NCI-H510A (cell line): Measurements from ENCODE around the gene SPC24.
A peak's percentile ranks its signal among the peaks of the same experiment; 100 is the strongest.

ENCODE experiments used
- DNase-seq: peaks from one replicate; lab custom pipeline; 2025; lab: John Stamatoyannopoulos, UW

The SPC24 gene

GRCh38 chr19:11155373-11156120 is at the start of gene SPC24:
SPC24 (minus strand) TSS chr19:11155782; CDS start chr19:11155776, 6 bp downstream.
- peak; percentile 95 for DNase-seq

GRCh38 chr19:11204943-11205349 is 49.4 kb upstream of the SPC24 start:
- DNase-seq, result no peak

DNA sequence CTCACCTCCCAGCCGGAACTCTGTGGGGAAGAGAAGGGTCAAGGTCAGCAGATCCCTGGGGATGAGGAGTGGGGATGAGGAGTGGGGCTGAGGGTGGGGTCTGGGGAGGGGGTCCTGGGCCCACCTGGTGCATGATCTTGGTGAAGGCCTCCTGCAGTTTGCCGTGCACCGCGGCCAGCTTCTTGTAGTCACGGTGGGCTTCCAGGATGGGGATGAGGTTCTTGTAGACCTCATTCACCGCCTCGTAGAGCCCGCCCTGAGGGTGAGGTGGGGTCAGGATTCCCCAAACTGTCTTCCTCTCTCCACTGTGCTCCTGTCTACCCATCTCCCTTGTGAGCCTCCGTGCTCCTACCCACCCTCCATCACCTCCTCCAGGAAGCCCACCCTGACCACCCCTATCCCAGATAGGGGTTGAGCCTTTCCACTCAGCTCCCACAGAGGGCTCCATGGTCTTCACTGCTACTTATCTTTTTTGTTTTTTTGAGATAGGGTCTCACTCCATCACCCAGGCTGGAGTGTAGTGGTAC is 48.6 kb upstream of the SPC24 start:
- DNase-seq, result no peak

- DNase-seq, result no peak
These were observed 47.9 kb upstream of the SPC24 start for GRCh38 chr19:11203194-11204075.

- no peak for DNase-seq
These were observed 47.1 kb upstream of the SPC24 start for GRCh38 chr19:11202488-11203193.

DNA sequence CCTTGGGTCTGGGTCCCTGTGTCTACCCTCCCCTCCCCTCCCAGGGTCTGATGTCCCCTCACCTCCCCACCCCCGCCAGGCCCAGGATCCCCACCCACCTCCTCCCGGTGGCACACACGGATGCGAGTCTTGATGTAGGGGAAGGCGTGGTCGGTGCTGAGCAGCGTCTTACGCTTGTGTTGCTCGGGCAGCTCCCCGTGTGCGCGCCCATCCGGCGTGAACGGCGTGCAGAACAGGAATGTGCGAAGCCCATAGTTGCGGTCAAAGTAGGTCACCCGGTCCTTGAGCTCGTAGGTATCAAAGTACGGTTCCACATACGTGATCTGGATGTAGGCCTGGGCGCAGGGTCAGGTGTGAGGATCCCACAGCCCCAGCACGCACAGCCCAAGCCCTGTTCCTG is 46.2 kb upstream of the SPC24 start:
- DNase-seq, result no peak

DNA sequence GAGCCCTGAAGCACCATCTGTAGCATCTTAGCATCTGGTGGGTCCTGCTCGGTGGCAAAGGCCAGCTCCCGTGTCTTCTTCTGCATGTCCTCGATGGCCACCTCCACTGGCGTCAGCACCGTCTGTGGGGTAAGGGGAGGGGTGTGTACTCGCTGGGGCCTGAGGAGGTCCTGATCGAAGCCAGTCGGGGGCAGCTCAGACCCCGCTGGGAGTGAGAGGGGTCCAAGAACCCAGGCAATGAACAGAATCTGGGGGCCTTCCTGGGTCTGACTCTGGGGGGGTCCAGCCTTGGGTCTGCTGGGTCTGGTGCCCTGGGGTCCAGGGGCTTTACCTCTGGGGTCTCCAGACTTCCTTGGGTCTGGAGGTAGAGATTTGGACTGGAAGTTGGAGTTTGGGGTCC is 45.3 kb upstream of the SPC24 start:
- DNase-seq, result no peak

DNA sequence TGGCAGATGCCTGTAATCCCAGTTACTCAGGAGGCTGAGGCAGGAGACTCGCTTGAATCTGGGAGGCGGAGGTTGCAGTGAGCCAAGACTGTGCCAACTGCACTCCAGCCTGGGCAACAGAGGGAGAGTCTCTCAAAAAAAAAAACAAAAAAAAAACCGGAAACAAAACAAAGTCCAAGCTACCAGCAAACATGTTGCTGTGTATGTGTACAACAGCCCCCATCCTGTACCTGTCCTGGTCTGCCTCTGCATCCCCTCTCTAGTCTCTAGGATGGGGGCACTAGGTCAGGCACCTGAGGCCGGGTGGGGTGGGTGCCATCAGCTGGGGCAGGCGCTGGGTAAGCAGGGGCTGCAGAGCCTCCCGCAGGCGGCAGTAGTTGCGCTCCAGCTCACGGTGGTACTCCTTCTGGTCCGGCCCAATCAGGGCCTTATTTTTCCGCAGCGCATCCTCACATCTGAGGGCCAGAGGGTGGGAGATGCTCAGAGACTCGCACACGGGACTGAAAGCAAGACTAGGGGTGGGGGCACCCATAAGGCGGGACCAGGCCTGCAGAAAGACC is 44.5 kb upstream of the SPC24 start:
- no peak for DNase-seq

- no peak for DNase-seq
These were observed 43.9 kb upstream of the SPC24 start for GRCh38 chr19:11199517-11199916.

DNA sequence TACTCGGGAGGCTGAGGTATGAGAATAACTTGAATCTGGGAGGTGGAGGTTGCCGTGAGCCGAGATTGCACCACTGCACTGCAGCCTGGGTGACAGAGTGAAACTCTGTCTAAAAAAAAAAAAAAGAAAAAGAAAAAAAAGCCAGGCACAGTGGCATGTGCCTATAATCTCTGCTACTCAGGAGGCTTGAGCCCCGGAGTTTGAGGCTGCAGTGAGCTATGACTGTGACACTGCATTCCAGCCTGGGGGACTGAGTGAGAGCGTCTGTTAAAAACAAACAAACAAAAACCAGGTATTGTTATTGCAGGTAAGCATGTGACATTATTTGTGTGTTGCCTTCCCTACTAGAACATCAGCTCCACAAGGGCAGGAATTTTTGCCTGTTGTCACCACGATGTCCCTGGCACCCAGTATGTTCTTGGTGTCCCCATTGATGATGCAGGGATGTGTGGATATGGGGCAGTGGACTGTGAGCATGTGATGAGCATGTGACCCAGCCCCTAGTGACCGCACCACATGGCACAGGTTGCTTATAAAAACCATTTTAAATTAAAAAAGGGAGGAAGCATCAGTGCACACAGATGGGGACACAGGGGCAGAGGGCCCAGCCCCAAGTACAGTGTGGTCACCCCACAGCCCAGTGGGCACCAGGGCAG is 43.3 kb upstream of the SPC24 start:
- no peak for DNase-seq

DNA sequence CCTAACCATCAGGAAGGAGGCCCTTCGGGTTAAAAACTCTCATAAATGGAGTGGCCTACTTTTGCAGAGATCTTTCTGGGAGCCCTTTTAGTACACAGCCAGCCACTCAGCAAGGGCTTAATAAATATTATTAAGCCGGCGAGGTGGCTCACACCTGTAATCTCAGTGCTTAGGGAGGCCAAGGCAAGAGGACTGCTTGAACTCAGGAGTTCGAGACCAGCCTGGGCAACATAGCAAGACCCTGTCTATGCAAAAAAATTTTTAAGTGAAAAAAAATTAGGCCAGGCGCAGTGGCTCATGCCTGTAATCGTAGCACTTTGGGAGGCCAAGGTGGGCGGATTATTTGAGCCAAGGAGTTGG is 42.6 kb upstream of the SPC24 start:
- DNase-seq, result no peak

DNA sequence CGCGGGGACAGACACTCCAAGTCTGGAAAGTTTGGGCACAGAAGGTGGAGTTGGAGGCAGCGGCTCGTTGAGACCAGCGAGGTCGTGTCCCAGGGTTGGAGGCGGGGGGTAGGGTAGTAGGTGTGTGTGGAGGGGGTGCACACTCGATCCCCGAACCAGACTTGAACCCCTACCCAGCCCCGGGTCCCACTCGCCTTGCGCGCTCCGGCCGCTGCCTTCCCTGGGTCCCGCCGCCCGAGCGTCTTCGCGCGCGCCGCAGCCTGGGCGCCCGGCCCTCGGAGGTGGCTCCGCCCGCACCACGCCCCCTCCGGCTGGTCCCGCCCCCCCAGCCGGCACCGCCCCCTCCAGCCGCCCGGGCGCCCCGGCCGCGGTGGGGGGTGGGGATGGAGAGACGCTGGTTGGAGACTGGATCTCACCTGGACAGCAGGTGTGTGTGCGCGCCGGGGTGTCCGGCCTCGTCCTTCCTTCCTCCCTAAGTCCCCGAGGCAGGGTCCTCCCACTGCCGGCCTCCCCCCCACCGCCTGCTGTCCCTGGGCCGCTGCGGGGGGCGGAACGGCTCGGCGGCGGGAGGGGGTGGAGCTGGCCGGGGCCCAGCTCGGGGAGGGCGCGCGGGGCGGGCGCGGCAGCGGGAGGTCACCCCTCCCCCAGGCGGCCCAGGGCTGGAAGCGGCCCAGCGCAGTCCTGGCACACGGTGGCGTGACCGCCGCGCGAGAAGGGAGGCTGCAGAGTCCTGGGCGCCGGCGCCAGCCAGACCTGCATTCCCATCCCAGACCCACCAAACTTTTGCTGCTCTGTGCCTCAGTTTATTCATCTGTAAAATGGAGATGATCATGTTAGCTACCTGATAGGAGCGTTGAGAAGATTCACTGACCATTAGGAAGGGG is 42.0 kb upstream of the SPC24 start, which contains the start of gene KANK2:
Gene KANK2 (minus strand): TSS at position 255 of the 884 bp plus-strand sequence. CDS start 3,034 bp downstream, outside the sequence.
- peak; percentile 91 for DNase-seq

DNA sequence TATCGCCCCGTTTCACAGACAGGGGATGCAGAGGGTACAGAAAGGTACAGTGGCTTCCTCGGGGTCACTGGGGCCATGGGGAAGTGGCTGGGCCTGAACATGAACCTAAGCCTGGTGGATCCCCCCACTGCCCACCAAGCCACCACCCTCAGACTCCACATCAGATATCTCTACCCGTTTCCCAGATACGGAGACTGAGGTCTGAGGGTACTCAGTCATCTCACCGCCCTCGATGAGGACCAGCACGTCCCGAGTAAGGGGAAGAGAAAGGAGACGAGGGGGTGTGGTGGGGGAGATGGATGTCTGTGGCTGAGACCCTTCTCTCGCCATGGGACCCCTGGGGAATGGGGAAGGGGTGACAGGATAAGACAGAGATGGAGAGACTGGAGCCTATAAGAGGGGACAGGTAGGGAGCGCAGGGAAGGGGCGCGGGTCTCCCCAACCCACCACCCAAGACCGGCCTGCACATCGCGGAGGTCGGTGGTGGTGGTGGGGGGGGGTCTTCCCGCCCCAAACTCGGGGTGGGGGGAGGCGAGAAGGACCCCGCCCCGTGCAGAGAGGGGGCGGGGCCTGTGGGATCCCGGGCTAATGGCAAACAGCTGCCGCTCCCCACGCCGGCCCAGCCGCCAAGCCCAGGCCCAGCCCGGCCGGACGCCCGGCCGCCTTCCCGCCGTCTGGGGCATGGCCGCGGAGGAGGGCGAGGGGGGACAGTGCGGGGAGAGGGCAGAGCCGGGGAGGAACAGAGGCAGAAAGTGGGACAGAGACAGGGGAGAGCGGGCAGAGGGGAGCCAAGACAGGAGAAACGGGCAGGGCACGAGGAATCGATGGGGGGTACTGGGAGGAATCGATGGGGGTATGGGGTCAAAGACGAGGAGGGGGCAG is 41.1 kb upstream of the SPC24 start:
- peak; percentile 10 for DNase-seq

DNA sequence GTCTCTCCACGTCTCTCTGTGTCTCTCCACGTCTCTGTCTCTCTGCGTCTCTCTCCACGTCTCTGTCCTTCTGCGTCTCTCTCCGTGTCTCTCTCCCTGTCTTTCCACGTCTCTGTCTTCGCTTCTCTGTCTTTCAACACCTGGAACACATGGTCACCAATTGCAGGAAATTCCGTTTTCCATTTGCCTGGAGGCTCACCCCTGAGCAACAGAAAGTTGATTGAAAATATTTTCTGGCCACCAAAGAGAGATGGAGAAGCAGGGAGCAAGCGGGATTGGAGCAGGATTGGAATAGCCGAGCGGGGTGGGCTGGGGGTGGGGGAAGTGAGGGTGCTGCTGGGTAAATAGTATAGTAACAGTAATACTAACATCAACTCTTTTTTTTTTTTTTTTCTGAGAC is 40.1 kb upstream of the SPC24 start:
- no peak for DNase-seq

DNA sequence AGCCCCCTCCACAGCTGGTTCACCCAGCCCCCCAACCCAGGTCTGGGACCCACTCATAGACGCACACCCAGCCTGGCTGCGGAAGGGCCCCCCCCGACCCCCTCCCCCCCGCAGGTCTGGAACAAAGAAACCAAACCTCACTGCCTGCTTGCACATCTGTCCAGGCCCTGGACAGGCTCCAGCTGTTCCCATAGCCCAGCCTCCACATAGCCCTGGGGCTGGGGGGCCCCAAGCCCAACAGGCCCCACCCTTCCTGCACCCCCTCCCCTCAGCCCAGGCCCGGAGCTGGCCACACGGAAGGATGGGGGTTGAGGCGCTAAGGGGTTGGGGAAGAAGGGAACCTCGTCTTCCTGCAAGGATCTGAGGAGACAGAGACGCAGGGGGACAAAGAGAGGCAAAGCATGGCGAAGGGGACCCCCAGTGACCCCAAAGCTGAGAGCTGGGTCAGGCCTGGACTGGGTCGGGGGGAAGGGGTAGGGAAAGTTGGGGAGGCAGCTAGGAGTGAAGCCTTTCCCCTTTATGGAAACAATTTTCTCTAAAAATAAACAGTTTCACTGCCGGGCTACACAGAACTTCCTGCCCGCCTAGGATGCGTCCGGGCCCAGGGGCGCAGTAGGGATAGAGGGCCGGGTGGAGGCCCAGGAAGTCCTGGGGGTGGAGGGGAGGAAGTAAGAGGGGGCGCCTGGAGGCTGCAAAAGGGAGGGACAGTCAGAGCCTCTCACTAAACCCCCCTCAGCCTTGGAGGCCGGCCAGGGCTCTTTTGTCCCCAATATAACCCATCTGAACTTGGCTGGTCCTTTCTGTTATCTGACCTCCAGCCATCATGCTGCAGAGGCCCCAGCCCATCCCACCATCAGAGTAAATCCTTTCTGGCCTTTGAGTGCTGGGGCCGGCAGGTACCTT is 39.3 kb upstream of the SPC24 start:
- no peak for DNase-seq

DNA sequence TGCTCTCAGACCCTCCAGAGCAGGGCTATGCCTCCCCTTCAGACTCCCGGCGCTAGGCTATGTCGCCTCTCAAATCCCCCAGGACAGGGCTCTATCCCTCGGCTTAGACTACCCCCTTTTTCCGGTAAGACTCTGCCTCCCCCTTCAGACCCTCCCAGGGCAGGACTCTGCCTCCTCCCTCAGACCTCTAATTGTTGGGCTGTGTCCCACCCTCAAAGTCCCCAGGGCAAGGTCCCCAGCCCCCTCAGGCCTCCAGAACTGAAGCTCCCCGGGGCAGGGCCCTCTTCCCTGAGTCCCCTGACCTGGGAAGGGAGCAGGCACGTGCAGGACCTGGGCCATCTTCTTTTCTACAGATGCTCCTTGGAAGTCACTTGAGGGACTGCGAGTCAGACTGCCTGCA is 38.6 kb upstream of the SPC24 start:
- no peak for DNase-seq

DNA sequence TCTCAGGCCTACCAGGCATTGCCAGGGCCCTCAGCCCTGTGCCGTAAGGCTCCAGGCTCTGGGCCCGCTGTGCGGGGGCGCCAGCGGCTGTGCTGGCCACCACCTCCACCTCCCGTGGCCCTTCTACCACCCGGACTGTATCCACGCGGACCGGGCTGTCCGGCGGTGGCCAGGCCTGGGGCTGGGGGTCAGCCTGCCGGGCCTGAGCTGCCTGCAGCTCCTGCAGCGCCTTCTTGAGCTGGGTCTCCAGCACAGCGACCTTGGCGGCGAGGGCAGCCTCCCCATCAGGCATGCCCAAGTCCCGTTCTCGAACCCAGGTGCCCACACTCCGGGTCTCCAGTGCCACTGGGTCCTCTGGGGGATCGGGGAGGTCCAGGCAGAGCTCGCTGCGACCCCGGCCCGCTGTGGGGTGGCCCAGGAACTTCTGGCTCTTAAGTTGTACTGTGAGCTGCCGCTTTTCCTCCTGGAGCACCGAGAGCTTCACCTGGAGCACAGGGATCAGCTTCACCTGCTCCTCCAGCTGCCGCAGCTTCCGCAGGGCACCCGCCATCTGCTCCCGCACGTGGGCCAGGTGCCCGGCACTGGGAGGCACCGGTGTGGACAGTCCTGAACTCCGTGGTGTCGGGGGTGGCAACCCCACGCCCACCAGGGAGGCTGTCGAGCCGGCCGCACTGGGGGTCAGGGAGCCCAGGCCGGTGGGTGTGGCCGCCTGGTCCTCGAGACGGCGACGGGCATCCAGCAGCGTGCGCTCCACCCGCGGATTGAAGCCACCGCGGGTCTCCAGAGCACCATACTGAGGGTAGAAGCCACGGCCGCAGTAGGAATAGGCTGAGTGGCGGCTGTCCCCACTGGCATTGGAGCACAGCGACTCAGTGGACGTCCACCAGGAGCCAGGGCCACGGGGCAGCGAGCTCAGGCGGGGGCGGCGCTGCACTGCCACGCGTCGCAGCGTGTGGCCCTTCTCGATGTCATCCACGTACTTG is 37.7 kb upstream of the SPC24 start:
- DNase-seq, result no peak
